ENCODE measurements around the gene ADH5. TPM values are rescaled to one million over a fixed set of nuclear protein-coding genes. Genes with fewer than 3 reads are reported as not detected.
"Not testable (repeated sequence)": the region's sequence is repeated elsewhere in the genome, so short reads cannot be mapped to it uniquely, and the experiment has no call there.

The ADH5 gene
- polyA plus RNA-seq, 4 donors: 248 to 289 (median 265) TPM

- DNase-seq (ENCODE audit: low read depth in 4 of 4, low spot score in 3 of 4): peak; percentile 31 to 51 (median 42)
Measured at GRCh38 chr4:99088023-99088449, 552 bp downstream of the ADH5 start.

- no peak for DNase-seq (ENCODE audit: low read depth in 4 of 4, low spot score in 3 of 4)
Measured at GRCh38 chr4:99084595-99084994, 4.0 kb downstream of the ADH5 start.

- DNase-seq (ENCODE audit: low read depth in 4 of 4, low spot score in 3 of 4): no peak
Measured at GRCh38 chr4:99082192-99082591, 6.4 kb downstream of the ADH5 start.

- not testable (repeated sequence) for DNase-seq (ENCODE audit: low read depth in 4 of 4, low spot score in 3 of 4)
Measured at GRCh38 chr4:99080869-99081268, 7.7 kb downstream of the ADH5 start.

- no peak for DNase-seq (ENCODE audit: low read depth in 4 of 4, low spot score in 3 of 4)
Measured at GRCh38 chr4:99079625-99080295, 8.8 kb downstream of the ADH5 start.

- no peak for DNase-seq (ENCODE audit: low read depth in 4 of 4, low spot score in 3 of 4)
Measured at GRCh38 chr4:99078931-99079624, 9.5 kb downstream of the ADH5 start.

- no peak for DNase-seq (ENCODE audit: low read depth in 4 of 4, low spot score in 3 of 4)
Measured at GRCh38 chr4:99078336-99078735, 10.3 kb downstream of the ADH5 start.

GRCh38 chr4:99077177-99077576 lies 11.4 kb downstream of the ADH5 start:
- DNase-seq (ENCODE audit: low read depth in 4 of 4, low spot score in 3 of 4): no peak

- DNase-seq (ENCODE audit: low read depth in 4 of 4, low spot score in 3 of 4): no peak
Measured at GRCh38 chr4:99076292-99076976, 12.2 kb downstream of the ADH5 start.

GRCh38 chr4:99074816-99075215 lies 13.8 kb downstream of the ADH5 start:
- no peak for DNase-seq (ENCODE audit: low read depth in 4 of 4, low spot score in 3 of 4)

- no peak for DNase-seq (ENCODE audit: low read depth in 4 of 4, low spot score in 3 of 4)
Measured at GRCh38 chr4:99071159-99071558, 17.4 kb downstream of the ADH5 start.

GRCh38 chr4:99067617-99068016 lies 21.0 kb downstream of the ADH5 start:
- no peak for DNase-seq (ENCODE audit: low read depth in 4 of 4, low spot score in 3 of 4)

- DNase-seq (ENCODE audit: low read depth in 4 of 4, low spot score in 3 of 4): not testable (repeated sequence)
Measured at GRCh38 chr4:99065521-99065920, 23.1 kb downstream of the ADH5 start.

GRCh38 chr4:99062120-99062519 lies 26.5 kb downstream of the ADH5 start:
- DNase-seq (ENCODE audit: low read depth in 4 of 4, low spot score in 3 of 4): peak in 2 of 4 donors; percentile 24 to 36

GRCh38 chr4:99061048-99061700 lies 27.4 kb downstream of the ADH5 start:
- no peak for DNase-seq (ENCODE audit: low read depth in 4 of 4, low spot score in 3 of 4)

GRCh38 chr4:99059550-99059949 lies 29.0 kb downstream of the ADH5 start:
- DNase-seq (ENCODE audit: low read depth in 4 of 4, low spot score in 3 of 4): no peak

GRCh38 chr4:99058228-99058627 lies 30.4 kb downstream of the ADH5 start:
- DNase-seq (ENCODE audit: low read depth in 4 of 4, low spot score in 3 of 4): no peak

GRCh38 chr4:99054428-99054994 lies 34.1 kb downstream of the ADH5 start:
- DNase-seq (ENCODE audit: low read depth in 4 of 4, low spot score in 3 of 4): no peak

- no peak for DNase-seq (ENCODE audit: low read depth in 4 of 4, low spot score in 3 of 4)
Measured at GRCh38 chr4:99052902-99053301, 35.7 kb downstream of the ADH5 start.

- no peak for DNase-seq (ENCODE audit: low read depth in 4 of 4, low spot score in 3 of 4)
Measured at GRCh38 chr4:99047710-99048109, 40.9 kb downstream of the ADH5 start.

- DNase-seq (ENCODE audit: low read depth in 4 of 4, low spot score in 3 of 4): no peak
Measured at GRCh38 chr4:99043346-99043745, 45.2 kb downstream of the ADH5 start.
